MM.1S (cell line): ENCODE measurements around the gene ERCC8.
"Not testable (repeated sequence)": the region's sequence is repeated elsewhere in the genome, so short reads cannot be mapped to it uniquely, and the experiment has no call there.

Experiments used
- EZH2 ChIP-seq: fragments of 300-600 bp; sonication (generic); optimal IDR thresholded peaks from 2 replicates; pipeline ENCODE3; 2017; ENCODE audit warnings: low read depth, mild to moderate bottlenecking, antibody characterized with exemption, low read length, mixed read lengths
- TF ChIP-seq, protein P1 (sequence below): fragments of 300-600 bp; sonication (generic); IDR thresholded peaks from 2 replicates; pipeline ENCODE4 v1.5.1; 2016; ENCODE audit warnings: antibody characterized with exemption, low read length, mixed read lengths

DNA sequence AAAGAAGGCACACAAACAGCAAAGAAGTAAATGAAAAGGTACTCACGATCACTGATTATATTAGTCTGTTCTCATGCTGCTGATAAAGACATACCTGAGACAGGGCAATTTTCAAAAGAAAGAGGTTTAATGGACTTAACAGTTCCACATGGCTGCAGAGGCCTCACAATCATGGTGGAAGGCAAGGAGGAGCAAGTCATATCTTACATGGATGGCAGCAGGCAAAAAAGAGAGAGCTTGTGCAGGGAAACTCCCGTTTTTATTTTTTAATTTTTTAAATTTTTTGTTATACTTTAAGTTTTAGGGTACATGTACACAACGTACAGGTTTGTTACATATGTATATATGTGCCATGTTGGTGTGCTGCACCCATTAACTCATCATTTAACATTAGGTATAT, 37.3 kb upstream of the ERCC8 start:
- TF ChIP-seq, protein P1, sequence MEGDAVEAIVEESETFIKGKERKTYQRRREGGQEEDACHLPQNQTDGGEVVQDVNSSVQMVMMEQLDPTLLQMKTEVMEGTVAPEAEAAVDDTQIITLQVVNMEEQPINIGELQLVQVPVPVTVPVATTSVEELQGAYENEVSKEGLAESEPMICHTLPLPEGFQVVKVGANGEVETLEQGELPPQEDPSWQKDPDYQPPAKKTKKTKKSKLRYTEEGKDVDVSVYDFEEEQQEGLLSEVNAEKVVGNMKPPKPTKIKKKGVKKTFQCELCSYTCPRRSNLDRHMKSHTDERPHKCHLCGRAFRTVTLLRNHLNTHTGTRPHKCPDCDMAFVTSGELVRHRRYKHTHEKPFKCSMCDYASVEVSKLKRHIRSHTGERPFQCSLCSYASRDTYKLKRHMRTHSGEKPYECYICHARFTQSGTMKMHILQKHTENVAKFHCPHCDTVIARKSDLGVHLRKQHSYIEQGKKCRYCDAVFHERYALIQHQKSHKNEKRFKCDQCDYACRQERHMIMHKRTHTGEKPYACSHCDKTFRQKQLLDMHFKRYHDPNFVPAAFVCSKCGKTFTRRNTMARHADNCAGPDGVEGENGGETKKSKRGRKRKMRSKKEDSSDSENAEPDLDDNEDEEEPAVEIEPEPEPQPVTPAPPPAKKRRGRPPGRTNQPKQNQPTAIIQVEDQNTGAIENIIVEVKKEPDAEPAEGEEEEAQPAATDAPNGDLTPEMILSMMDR, result not testable (repeated sequence)
- TF ChIP-seq EZH2, result not testable (repeated sequence)
